Measurements from ENCODE around the gene EIF1. TPM values are rescaled to one million over a fixed set of nuclear protein-coding genes. Genes with fewer than 3 reads are reported as not detected.

The EIF1 gene
- total and polyA plus RNA-seq, 2 of the 8 experiments (the other 6 are each of a cell fraction or from before 2014, with no cell fraction given), result 175 to 539 TPM

DNA sequence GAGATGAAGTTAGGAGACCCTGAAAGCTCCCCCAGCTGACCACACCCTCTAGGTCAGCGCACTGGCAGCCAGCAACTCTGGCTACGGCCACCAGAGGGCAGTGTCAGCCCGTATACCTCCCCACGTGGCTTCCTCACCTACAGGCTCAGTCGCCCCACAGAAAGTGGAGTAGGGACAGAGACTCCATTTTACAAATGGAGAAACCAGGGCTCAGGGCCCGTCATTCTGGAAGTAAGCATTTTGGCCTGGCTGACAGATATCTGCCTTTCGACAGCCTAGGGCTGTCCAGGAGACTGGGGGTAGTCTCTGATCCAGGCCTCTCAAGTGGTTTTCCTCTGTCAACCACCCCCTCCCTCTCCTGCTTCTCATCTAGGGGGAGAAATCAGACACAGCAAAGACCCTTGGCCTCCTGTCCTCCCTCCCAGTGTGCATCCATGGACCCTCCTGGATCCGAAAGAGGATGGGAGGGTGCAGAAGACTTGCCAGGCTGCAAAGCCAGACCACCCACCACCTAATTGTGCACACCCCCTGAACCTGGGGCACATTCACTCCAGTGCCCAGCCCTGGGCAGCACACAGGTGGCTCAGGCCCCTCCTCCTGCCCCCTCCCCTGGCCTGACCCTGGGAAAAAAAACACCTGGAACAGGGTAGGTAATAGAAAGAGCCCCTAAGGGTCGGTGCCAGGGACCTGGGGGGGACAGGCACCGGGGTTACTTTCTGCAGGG is 49.6 kb downstream of the EIF1 start:
- Histone ChIP-seq H2BK120ac (replicated peaks; ENCODE audit: low read depth, low read length) (peak overlapping the region; percentile 85), H2AFZ (ENCODE audit: low read length) (peak overlapping the region; percentile 97), H3K36me3 (ENCODE audit: control insufficient read depth in 2 of 4, insufficient read depth in 4 of 4, low read length in 3 of 4) (no peaks in the 10 kb centered on the region), H2BK12ac (ENCODE audit: low read depth, low read length) (peak overlapping the region; percentile 97; the same call in 1 of the 2 replicates), H3K23ac (ENCODE audit: insufficient read length) (no peak overlapping the region), H4K8ac (ENCODE audit: extremely low read depth, insufficient read depth, low read length) (peak overlapping the region; percentile 94; the same call in 1 of the 2 replicates), H3K4me3 (ENCODE audit: extremely low read depth in 1 of 4, insufficient read depth in 2 of 4, low read depth in 3 of 4, low read length in 4 of 4) (no peak overlapping the region), H3K18ac (ENCODE audit: extremely low read depth, low read length) (peak overlapping the region; percentile 100), H3K79me1 (ENCODE audit: low read depth, low read length) (no peaks in the 10 kb centered on the region), H3K23me2 (ENCODE audit: low read depth, low read length) (peaks cover 13% of the 10 kb centered on the region), H3K27me3 (replicated peaks in 1 of 4; ENCODE audit: control insufficient read depth in 3 of 4, extremely low read depth in 1 of 4, insufficient read depth in 3 of 4, low read length in 3 of 4) (peaks cover 12 to 45% (median 32%) of the 10 kb centered on the region in 4 experiments), H4K20me1 (replicated peaks in 1 of 2; ENCODE audit: control insufficient read depth in 1 of 2, insufficient read depth in 2 of 2, low read length in 2 of 2) (peaks cover 0 to 5% of the 10 kb centered on the region in 2 experiments), H2BK15ac (ENCODE audit: low read length) (peak overlapping the region; percentile 100), H3K4ac (replicated peaks; ENCODE audit: insufficient read length, low read depth, low read length) (peak overlapping the region; percentile 5), H3K4me2 (ENCODE audit: insufficient read depth in 1 of 2, low read depth in 2 of 2, low read length in 2 of 2) (no peak overlapping the region), H2BK20ac (ENCODE audit: low read length) (peak overlapping the region; percentile 95), H2AK5ac (ENCODE audit: low read depth, low read length) (no peak overlapping the region), H3K9me3 (ENCODE audit: insufficient read depth in 2 of 2, low read depth in 1 of 2, low read length in 1 of 2) (no peaks in the 10 kb centered on the region), H4K5ac (ENCODE audit: insufficient read length, low read depth, low read length) (peak overlapping the region; percentile 32), H3K4me1 (replicated peaks in 1 of 4; ENCODE audit: control insufficient read depth in 3 of 4, insufficient read depth in 4 of 4, low read length in 3 of 4) (peaks cover 0 to 10% (median 8%) of the 10 kb centered on the region in 4 experiments; a peak in 6 of 7 replicates), H3K9ac (replicated peaks in 1 of 4; ENCODE audit: extremely low read depth in 1 of 4, low read depth in 3 of 4, low read length in 3 of 4) (peak overlapping the region in 2 of 4 experiments; percentile 51 to 59; a peak in 3 of 7 replicates), H3K56ac (replicated peaks; ENCODE audit: insufficient read length, low read depth, low read length) (no peak overlapping the region), H4K91ac (replicated peaks; ENCODE audit: insufficient read length, low read length) (peak overlapping the region; percentile 97), H2BK5ac (ENCODE audit: low read depth, low read length) (peak overlapping the region; percentile 90), H3K79me2 (ENCODE audit: control insufficient read depth in 1 of 2, insufficient read depth in 2 of 2, low read length in 2 of 2) (no peaks in the 10 kb centered on the region), H3K14ac (ENCODE audit: insufficient read length) (no peak overlapping the region), H3K27ac (ENCODE audit: low read depth, low read length) (peak overlapping the region; percentile 79)
- peak; percentile 69 to 95 for DNase-seq (ENCODE audit: low read depth in 1 of 2, low spot score in 2 of 2)
- POLR2A ChIA-PET (ENCODE audit: partially characterized antibody), result interaction anchor here (0.7 to 18.3 kb wide), 10 partner anchors 46 to 143 kb away, joined by 3 to 215 read pairs (median 6); partner anchors contain the start of genes EIF1, FKBP10, JUP and KLHL11
- CTCF ChIA-PET (ENCODE audit: partially characterized antibody), result interaction anchor here (0.6 to 3.6 kb wide), 37 partner anchors 8 to 225 kb away, joined by 3 to 43 read pairs (median 4); partner anchors contain the start of genes JUP and P3H4
- 20% methylated on average over 10 of the region's 10 CpGs; no CpG with 5 or more reads in 1 of the 2 experiments for WGBS, 2 experiments (ENCODE audit: extremely low coverage in 1 of 2, insufficient coverage in 1 of 2, insufficient read length in 1 of 2, insufficient replicate concordance in 2 of 2, low coverage in 1 of 2, low lambda C conversion rate in 2 of 2, missing lambda C conversion rate in 1 of 2)
- FAIRE-seq, result peak; percentile 82
- no peak for TF ChIP-seq CHD1 (IDR thresholded peaks at IDR 0.05; ENCODE audit: low read depth, low read length)
- TF ChIP-seq ZNF274 (IDR thresholded peaks at IDR 0.05; ENCODE audit: borderline replicate concordance, extremely low read depth, low read length), result no peak
- peak; percentile 32; the same call in 1 of the 2 replicates for TF ChIP-seq E2F6 (IDR thresholded peaks at IDR 0.05)
- no peak for TF ChIP-seq SRF (IDR thresholded peaks at IDR 0.05; ENCODE audit: low read depth, low read length)
- no peak for TF ChIP-seq MAFK (IDR thresholded peaks at IDR 0.05; ENCODE audit: low read depth, low read length)
- no peak for TF ChIP-seq NANOG (IDR thresholded peaks at IDR 0.05; ENCODE audit: insufficient read depth, low read depth, low read length, poor library complexity, severe bottlenecking)
- no peak for TF ChIP-seq RXRA (IDR thresholded peaks at IDR 0.05; ENCODE audit: insufficient read depth, low read depth, low read length)
- TF ChIP-seq TAF1 (IDR thresholded peaks at IDR 0.05; ENCODE audit: low read depth, low read length), result peak; percentile 59; the same call in 1 of the 2 replicates
- peak; percentile 41; the same call in 1 of the 2 replicates for TF ChIP-seq GTF2F1 (IDR thresholded peaks at IDR 0.05; ENCODE audit: borderline replicate concordance, low read depth, low read length)
- TF ChIP-seq SP4 (IDR thresholded peaks at IDR 0.05; ENCODE audit: low read length), result peak; percentile 54; the same call in 1 of the 2 replicates
- TF ChIP-seq CBX5 (IDR thresholded peaks at IDR 0.05; ENCODE audit: low read depth, low read length), result no peak
